Mammary epithelial cell (primary cell): ENCODE results near the gene TTC38.

Experiments
- EZH2 ChIP-seq: IDR thresholded peaks from 2 replicates; pipeline ENCODE4 v1.6.1; 2012; ENCODE audit warnings: low read length, inconsistent platforms, borderline replicate concordance
- TF ChIP-seq, protein P1 (sequence below), 2 donors: IDR thresholded peaks in 1 of 2; conservative IDR thresholded peaks in 1 of 2; 2 replicates each; pipeline ENCODE4 v1.5.1; 2011 to 2012; ENCODE audit warnings: inconsistent platforms in 2 of 2, low read length in 2 of 2, mild to moderate bottlenecking in 2 of 2, control low read depth in 1 of 2, low read depth in 1 of 2; ENCODE audit not compliant: insufficient read depth in 1 of 2; ENCODE audit errors: extremely low read depth in 1 of 2

DNA sequence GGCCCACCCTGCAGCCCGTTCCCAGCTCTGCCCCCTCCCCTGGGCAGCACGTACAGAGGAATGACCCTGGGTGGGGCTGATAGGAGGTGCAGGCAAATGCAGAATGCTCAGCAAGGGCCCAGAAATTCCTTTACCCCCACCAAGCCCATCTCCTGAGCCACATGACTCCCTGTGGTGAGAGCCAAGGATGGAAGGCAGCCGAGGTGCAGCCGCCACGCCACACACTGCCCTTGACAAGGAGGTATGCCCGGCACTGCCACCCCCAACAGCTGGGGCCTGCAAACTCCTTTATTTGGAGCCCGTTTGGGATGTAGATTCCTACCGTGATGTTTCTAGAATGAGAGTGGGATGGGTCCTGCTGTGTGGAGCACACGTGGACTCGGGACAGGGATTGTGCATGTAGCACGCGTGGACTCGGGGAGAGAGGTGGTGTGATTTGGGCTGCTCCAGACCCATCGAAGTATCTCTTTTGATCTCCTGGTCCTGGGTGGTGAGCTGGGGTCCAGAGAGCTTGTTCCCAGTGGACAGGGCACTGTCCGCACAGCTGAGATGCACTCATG lies 41.8 kb downstream of the TTC38 start:
- TF ChIP-seq, protein P1, sequence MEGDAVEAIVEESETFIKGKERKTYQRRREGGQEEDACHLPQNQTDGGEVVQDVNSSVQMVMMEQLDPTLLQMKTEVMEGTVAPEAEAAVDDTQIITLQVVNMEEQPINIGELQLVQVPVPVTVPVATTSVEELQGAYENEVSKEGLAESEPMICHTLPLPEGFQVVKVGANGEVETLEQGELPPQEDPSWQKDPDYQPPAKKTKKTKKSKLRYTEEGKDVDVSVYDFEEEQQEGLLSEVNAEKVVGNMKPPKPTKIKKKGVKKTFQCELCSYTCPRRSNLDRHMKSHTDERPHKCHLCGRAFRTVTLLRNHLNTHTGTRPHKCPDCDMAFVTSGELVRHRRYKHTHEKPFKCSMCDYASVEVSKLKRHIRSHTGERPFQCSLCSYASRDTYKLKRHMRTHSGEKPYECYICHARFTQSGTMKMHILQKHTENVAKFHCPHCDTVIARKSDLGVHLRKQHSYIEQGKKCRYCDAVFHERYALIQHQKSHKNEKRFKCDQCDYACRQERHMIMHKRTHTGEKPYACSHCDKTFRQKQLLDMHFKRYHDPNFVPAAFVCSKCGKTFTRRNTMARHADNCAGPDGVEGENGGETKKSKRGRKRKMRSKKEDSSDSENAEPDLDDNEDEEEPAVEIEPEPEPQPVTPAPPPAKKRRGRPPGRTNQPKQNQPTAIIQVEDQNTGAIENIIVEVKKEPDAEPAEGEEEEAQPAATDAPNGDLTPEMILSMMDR (conservative IDR thresholded peaks at IDR 0.05 in 1 of 2, IDR thresholded peaks at IDR 0.05 in 1 of 2; ENCODE audit: extremely low read depth in 1 of 2, insufficient read depth in 1 of 2, low read depth in 1 of 2, low read length in 2 of 2): no peak
- no peak for TF ChIP-seq EZH2
